HFFc6 (cell line): ENCODE results near the gene SP2. TPM values are rescaled to one million over a fixed set of nuclear protein-coding genes. Genes with fewer than 3 reads are reported as not detected.
A peak's percentile ranks its signal among the peaks of the same experiment; 100 is the strongest.

Source experiments
- DNase-seq: peaks from one replicate; pipeline ENCODE4 v3.0.0-alpha.2; 2018
- H3K27ac Mint-ChIP-seq: 2 replicates; pipeline ENCODE4 v1.8.0; 2020; ENCODE audit warnings: mild to moderate bottlenecking, mixed read lengths
- H3K27me3 Mint-ChIP-seq: 2 replicates; pipeline ENCODE4 v1.8.0; 2021; ENCODE audit warnings: mild to moderate bottlenecking, moderate library complexity, mixed read lengths; ENCODE audit not compliant: insufficient read depth
- H3K36me3 Mint-ChIP-seq: 2 replicates; pipeline ENCODE4 v1.8.0; 2021; ENCODE audit warnings: low read depth, mixed read lengths
- H3K4me1 Mint-ChIP-seq: 2 replicates; pipeline ENCODE4 v1.8.0; 2020; ENCODE audit warnings: low read depth, mixed read lengths
- H3K4me3 Mint-ChIP-seq: 2 replicates; pipeline ENCODE4 v1.8.0; 2020; ENCODE audit warnings: mild to moderate bottlenecking, moderate library complexity, mixed read lengths
- H3K9me3 Mint-ChIP-seq: 2 replicates; pipeline ENCODE4 v1.8.0; 2020; ENCODE audit warnings: mild to moderate bottlenecking, mixed read lengths
- total RNA-seq, 6 experiments: library from RNA; stranded (reverse); fragmentation: NEBNext Ultra II Directional; extraction: Animal tissue kit (Norgen Biotek cat#: 25700); gene quantifications; 2 replicates in 1 of 6; 3 replicates in 5 of 6; pipeline ENCODE4 v1.2.3, GENCODE V29; 2021
- TF ChIP-seq, protein P1 (sequence below): fragments of 200-600 bp; sonication (generic); IDR thresholded peaks from 2 replicates; pipeline ENCODE4 v1.5.0; 2021; ENCODE audit warnings: antibody characterized with exemption, mild to moderate bottlenecking

The SP2 gene
- total RNA-seq, 6 experiments from 2014 or later: 10.7 to 17.5 (median 16.4) TPM

DNA sequence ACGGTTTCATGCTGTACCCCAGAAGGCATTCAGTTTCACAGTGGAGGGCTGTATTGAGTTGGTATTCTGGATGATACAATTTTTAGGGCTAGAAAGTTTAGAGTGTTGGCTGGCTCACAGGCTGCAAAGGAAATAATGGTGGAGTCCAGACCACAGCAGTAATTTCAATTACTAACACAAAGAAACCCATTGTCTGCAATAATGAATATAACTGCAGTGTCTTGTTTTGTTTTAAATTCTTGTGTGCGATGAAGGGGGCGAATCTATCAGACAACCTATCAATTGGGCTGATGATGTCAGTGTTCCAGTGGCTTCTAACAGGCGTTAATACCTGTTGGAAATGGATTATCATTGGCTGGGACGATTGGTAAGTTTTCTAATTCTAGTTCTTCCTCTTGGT, 1.5 kb downstream of the SP2 start:
- Mint-ChIP-seq H3K4me3 (peak overlapping the region; percentile 88), H3K27me3 (peaks cover 3% of the 10 kb centered on the region), H3K9me3 (no peaks in the 10 kb centered on the region), H3K36me3 (0 out of 2 replicates have a peak, but pooled peaks cover 11% of the 10 kb centered on the region), H3K4me1 (peaks cover 34% of the 10 kb centered on the region), H3K27ac (peak overlapping the region; percentile 87)
- no peak for DNase-seq
- TF ChIP-seq, protein P1, sequence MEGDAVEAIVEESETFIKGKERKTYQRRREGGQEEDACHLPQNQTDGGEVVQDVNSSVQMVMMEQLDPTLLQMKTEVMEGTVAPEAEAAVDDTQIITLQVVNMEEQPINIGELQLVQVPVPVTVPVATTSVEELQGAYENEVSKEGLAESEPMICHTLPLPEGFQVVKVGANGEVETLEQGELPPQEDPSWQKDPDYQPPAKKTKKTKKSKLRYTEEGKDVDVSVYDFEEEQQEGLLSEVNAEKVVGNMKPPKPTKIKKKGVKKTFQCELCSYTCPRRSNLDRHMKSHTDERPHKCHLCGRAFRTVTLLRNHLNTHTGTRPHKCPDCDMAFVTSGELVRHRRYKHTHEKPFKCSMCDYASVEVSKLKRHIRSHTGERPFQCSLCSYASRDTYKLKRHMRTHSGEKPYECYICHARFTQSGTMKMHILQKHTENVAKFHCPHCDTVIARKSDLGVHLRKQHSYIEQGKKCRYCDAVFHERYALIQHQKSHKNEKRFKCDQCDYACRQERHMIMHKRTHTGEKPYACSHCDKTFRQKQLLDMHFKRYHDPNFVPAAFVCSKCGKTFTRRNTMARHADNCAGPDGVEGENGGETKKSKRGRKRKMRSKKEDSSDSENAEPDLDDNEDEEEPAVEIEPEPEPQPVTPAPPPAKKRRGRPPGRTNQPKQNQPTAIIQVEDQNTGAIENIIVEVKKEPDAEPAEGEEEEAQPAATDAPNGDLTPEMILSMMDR: no peak

DNA sequence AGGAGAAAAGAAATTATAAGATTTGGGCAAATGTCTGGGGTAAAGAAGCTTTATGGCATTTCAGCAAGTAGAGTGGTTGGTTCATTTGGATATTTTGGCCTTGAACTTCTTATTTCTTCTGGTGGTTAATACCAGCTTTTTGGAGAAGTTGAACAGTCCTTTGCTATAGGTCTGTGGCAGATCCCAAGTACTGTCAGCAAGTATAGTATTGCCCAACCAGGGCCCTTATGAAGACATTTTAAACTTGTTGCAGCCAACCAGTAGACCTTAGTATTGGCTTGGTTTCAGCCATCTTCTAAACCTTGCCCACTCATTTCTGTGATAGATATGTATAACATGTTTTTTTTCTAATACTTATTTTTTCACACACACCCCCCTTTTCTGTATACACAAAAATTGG, 2.2 kb downstream of the SP2 start:
- Mint-ChIP-seq H3K4me1 (peaks cover 34% of the 10 kb centered on the region), H3K4me3 (no peak overlapping the region), H3K36me3 (peaks cover 14% of the 10 kb centered on the region; the same call in 1 of the 2 replicates), H3K27ac (no peak overlapping the region), H3K27me3 (peaks cover 5% of the 10 kb centered on the region), H3K9me3 (no peaks in the 10 kb centered on the region)
- no peak for DNase-seq
- TF ChIP-seq, protein P1: no peak

DNA sequence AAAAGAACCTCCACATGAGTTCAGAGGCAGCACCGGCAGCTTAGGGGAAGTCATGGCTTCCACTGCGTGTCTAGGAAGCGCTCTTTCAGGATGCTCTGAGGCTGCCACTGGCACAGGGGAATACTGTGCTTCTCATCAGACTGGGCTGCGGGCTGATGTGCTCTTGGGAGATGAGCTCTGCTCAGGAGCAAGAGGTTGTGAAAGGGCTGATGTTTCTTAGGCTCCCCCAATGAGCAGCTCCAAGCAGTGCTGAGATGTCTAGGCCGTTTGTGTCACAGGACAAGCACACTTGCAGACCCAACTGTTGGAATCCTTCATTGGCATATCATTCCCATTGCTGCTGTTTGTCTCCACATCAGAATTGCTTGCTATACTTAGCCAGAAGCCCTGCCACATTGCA, 3.6 kb downstream of the SP2 start:
- Mint-ChIP-seq H3K36me3 (peaks cover 15% of the 10 kb centered on the region; the same call in 1 of the 2 replicates), H3K4me1 (peaks cover 35% of the 10 kb centered on the region), H3K9me3 (no peaks in the 10 kb centered on the region), H3K4me3 (no peak overlapping the region), H3K27me3 (peaks cover 5% of the 10 kb centered on the region), H3K27ac (no peak overlapping the region)
- DNase-seq: no peak
- TF ChIP-seq, protein P1: no peak

DNA sequence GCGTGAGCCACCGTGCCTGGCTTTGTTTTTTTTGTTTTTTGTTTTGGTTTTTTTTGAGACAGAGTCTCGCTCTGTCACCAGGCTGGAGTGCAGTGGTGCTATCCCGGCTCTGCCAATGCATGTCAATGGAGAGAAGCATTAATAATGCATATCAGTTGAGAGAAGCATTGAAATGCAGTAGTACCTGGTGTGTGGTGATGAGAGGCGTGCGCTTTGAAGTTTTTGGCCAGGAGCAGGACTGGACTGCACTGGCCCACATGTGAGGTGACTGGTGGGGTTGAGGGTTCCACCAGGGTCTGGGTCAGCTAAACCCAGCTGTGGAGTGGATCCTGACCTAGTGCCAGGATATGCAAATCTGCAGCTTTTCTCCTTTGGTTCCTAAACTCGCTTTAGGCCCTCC, 5.4 kb downstream of the SP2 start:
- peaks cover 44% of the 10 kb centered on the region for H3K4me1 Mint-ChIP-seq
- peaks cover 1% of the 10 kb centered on the region for H3K27me3 Mint-ChIP-seq

DNA sequence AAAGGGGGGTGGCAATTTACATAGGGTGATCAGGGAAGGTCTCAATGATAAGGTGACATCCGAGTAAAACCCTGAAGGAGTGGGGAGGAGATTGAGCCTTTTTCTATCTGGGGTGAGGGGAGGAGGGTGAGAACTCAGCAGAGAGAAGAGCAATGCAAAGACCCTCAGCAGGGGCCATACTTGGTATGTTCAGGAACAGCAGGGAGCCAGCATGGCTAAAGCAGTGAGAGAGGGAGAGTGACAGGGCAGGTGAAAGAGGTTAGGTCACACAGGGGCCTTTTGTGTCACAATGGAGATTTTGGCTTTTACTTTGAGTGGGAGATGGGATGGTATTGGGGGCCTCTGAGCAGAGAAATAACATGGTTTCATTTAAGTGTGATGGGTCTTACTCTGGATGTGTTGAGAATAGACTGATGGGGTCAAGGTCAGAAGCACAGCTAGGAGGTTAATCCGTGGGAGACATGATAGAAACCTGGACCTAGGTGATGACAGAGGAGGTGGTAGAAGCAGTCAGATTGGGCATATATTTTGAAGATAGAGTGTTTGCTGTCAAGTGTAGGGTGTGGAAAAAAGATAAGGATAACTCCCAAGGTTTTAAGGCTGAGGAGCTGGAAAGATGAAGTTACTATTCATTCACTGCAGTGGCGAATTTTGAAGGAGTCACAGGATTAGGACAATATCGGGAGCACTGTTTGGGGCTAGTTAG, 6.2 kb downstream of the SP2 start:
- Mint-ChIP-seq H3K36me3 (peaks cover 15% of the 10 kb centered on the region; the same call in 1 of the 2 replicates), H3K27me3 (peaks cover 1% of the 10 kb centered on the region), H3K4me1 (peaks cover 39% of the 10 kb centered on the region), H3K27ac (no peak overlapping the region), H3K9me3 (no peaks in the 10 kb centered on the region), H3K4me3 (no peak overlapping the region)
- TF ChIP-seq, protein P1: no peak
- no peak for DNase-seq

More for the DNA sequence above, 5.4 kb downstream of the SP2 start:
- Mint-ChIP-seq H3K27ac (no peak overlapping the region), H3K36me3 (peaks cover 15% of the 10 kb centered on the region; the same call in 1 of the 2 replicates), H3K4me3 (no peak overlapping the region), H3K9me3 (no peaks in the 10 kb centered on the region)
- TF ChIP-seq, protein P1: no peak
- DNase-seq: no peak
